ENCODE measurements around the gene GPRC5C. TPM values are rescaled to one million over a fixed set of nuclear protein-coding genes. Genes with fewer than 3 reads are reported as not detected.
A peak's percentile ranks its signal among the peaks of the same experiment; 100 is the strongest.

Gene GPRC5C
- total and polyA plus RNA-seq, 2 of the 8 experiments (the other 6 are each of a cell fraction or from before 2014, with no cell fraction given), result 18.3 to 55.8 TPM

DNA sequence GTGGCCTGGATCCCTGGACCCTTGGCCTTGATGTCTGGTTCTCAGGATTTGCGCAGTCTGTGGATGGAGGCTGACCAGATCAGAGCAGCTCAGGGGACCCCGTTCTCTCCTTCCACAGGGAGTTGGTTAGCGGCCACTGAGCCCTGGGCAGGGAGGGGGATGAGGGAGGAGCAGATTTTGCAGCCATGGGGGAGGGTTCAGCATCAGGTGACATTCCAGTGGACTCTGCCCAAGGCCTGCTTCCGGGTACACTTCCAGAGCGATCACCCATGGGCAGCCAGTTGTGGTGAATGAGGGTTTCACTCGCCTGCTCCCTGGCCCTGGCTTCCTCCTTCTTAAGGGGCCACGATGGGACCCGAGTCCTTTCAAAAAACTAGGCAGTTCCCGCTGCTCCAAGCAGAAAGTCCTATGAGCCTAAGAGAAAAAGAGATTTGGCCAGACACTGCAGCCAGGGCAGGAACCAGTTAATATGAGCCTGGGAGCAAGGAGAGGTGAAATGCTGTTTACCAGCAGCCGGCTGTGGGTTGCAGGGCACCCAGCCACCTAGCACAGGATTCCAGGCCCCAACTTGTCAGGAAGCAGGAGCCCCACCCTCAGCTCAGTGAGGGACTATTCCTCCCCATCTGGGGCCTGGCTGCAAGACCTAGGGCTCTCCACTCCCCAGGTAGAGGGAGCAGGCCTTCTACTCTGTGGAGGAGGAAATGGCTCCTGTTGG lies 4.7 kb upstream of the GPRC5C start:
- Histone ChIP-seq H3K4me2 (ENCODE audit: insufficient read depth in 1 of 2, low read depth in 2 of 2, low read length in 2 of 2) (peak overlapping the region in 1 of 2 experiments; percentile 7; a peak in 1 of 4 replicates), H3K9me3 (ENCODE audit: insufficient read depth in 2 of 2, low read depth in 1 of 2, low read length in 1 of 2) (no peaks in the 10 kb centered on the region), H3K4me1 (replicated peaks in 1 of 4; ENCODE audit: control insufficient read depth in 3 of 4, insufficient read depth in 4 of 4, low read length in 3 of 4) (peaks cover 5 to 31% (median 23%) of the 10 kb centered on the region in 4 experiments), H3K4me3 (ENCODE audit: extremely low read depth in 1 of 4, insufficient read depth in 2 of 4, low read depth in 3 of 4, low read length in 4 of 4) (no peak overlapping the region), H3K23me2 (ENCODE audit: low read depth, low read length) (peaks cover 20% of the 10 kb centered on the region), H2BK15ac (ENCODE audit: low read length) (peak overlapping the region; percentile 92; the same call in 1 of the 2 replicates), H3K27me3 (replicated peaks in 1 of 4; ENCODE audit: control insufficient read depth in 3 of 4, extremely low read depth in 1 of 4, insufficient read depth in 3 of 4, low read length in 3 of 4) (peaks cover 0 to 14% (median 8%) of the 10 kb centered on the region in 4 experiments; a peak in 5 of 7 replicates), H4K20me1 (replicated peaks in 1 of 2; ENCODE audit: control insufficient read depth in 1 of 2, insufficient read depth in 2 of 2, low read length in 2 of 2) (no peaks in the 10 kb centered on the region), H3K79me2 (ENCODE audit: control insufficient read depth in 1 of 2, insufficient read depth in 2 of 2, low read length in 2 of 2) (no peaks in the 10 kb centered on the region), H2AFZ (ENCODE audit: low read length) (peak overlapping the region; percentile 9; the same call in 1 of the 2 replicates), H4K5ac (ENCODE audit: insufficient read length, low read depth, low read length) (peak overlapping the region; percentile 22), H3K9ac (replicated peaks in 1 of 4; ENCODE audit: extremely low read depth in 1 of 4, low read depth in 3 of 4, low read length in 3 of 4) (no peak overlapping the region), H3K4ac (replicated peaks; ENCODE audit: insufficient read length, low read depth, low read length) (peak overlapping the region; percentile 54), H3K18ac (ENCODE audit: extremely low read depth, low read length) (peak overlapping the region; percentile 83; the same call in 1 of the 2 replicates), H3K23ac (ENCODE audit: insufficient read length) (no peak overlapping the region), H2BK20ac (ENCODE audit: low read length) (0 out of 2 replicates have a peak overlapping the region, but pooled peaks have one; percentile 32), H3K27ac (ENCODE audit: low read depth, low read length) (no peak overlapping the region), H2BK12ac (ENCODE audit: low read depth, low read length) (peak overlapping the region; percentile 92; the same call in 1 of the 2 replicates), H2BK120ac (replicated peaks; ENCODE audit: low read depth, low read length) (no peak overlapping the region), H3K56ac (replicated peaks; ENCODE audit: insufficient read length, low read depth, low read length) (no peak overlapping the region), H3K79me1 (ENCODE audit: low read depth, low read length) (no peaks in the 10 kb centered on the region), H2BK5ac (ENCODE audit: low read depth, low read length) (peak overlapping the region; percentile 15; the same call in 1 of the 2 replicates), H2AK5ac (ENCODE audit: low read depth, low read length) (peak overlapping the region; percentile 60; the same call in 1 of the 2 replicates), H4K91ac (replicated peaks; ENCODE audit: insufficient read length, low read length) (peak overlapping the region; percentile 80), H3K14ac (ENCODE audit: insufficient read length) (no peak overlapping the region), H3K36me3 (ENCODE audit: control insufficient read depth in 2 of 4, insufficient read depth in 4 of 4, low read length in 3 of 4) (no peaks in the 10 kb centered on the region), H4K8ac (ENCODE audit: extremely low read depth, insufficient read depth, low read length) (peak overlapping the region; percentile 72)
- DNase-seq (ENCODE audit: low read depth in 1 of 2, low spot score in 2 of 2) (no peak), FAIRE-seq (no peak)
- TF ChIP-seq POLR2A (IDR thresholded peaks at IDR 0.05; ENCODE audit: control extremely low read depth in 1 of 2, low read depth in 2 of 2, low read length in 2 of 2), result no peak
- no peak for TF ChIP-seq SIRT6 (IDR thresholded peaks at IDR 0.05; ENCODE audit: low read length)
- TF ChIP-seq TEAD4 (IDR thresholded peaks at IDR 0.05; ENCODE audit: low read depth, low read length), result 0 out of 2 replicates have a peak, but pooled peaks have one; percentile 32
- TF ChIP-seq, protein P1, sequence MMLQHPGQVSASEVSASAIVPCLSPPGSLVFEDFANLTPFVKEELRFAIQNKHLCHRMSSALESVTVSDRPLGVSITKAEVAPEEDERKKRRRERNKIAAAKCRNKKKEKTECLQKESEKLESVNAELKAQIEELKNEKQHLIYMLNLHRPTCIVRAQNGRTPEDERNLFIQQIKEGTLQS (IDR thresholded peaks at IDR 0.05; ENCODE audit: insufficient read depth, low read depth, low read length), result no peak
- ChIA-PET POLR2A (ENCODE audit: partially characterized antibody) (interaction anchor here (1.3 kb wide), 1 partner anchor 21 kb away, joined by 3 read pairs; no protein-coding TSS in a partner anchor), CTCF (ENCODE audit: partially characterized antibody) (interaction anchor here (1.2 kb wide), 1 partner anchor 38 kb away, joined by 3 read pairs; no protein-coding TSS in a partner anchor)
- 69% methylated on average over 10 of the region's 10 CpGs; no CpG with 5 or more reads in 1 of the 2 experiments for WGBS, 2 experiments (ENCODE audit: extremely low coverage in 1 of 2, insufficient coverage in 1 of 2, insufficient read length in 1 of 2, insufficient replicate concordance in 2 of 2, low coverage in 1 of 2, low lambda C conversion rate in 2 of 2, missing lambda C conversion rate in 1 of 2)
